OCI-LY3 (cell line): Measurements from ENCODE around the gene HOXA7.

ENCODE experiments used
- CTCF ChIP-seq: fragments of 200-600, 300-600 bp; sonication (generic); IDR thresholded peaks from 2 replicates; pipeline ENCODE4 v1.5.1; 2014; ENCODE audit warnings: antibody characterized with exemption, low read length, low read depth
- EZH2phosphoT487 ChIP-seq: fragments of 200-600 bp; shearing (Covaris generic); IDR thresholded peaks from 2 replicates; pipeline ENCODE4 v1.6.1; 2018; ENCODE audit warnings: antibody characterized with exemption, mixed run types, low read depth

DNA sequence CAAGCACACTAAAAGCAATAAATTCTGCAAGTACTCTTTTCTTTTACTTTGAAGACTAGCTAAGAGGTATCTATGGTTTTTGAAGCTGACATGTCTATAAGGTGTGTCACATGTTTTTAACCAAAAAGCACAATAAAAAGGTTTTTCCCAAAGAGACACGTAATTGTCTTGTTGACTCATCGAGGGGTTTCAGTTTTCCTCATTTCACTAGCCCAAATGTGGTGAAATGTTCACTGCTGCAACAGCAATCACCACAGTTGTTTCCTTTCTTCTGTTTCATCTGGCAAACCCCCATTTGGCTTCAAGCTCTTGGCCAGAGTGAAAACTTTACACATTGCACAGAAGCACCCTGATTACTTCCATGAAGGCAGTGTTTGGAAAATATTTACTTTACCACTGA lies 22.1 kb downstream of the HOXA7 start:
- TF ChIP-seq CTCF (no peak), EZH2phosphoT487 (no peak)
